ENCODE measurements around the gene STX4.

Gene STX4

GRCh38 chr16:30991052-30991451 lies 42.3 kb upstream of the STX4 start:
- DNase-seq: no peak
- no peaks in the 10 kb centered on the region for H3K27me3 ChIP-seq (replicated peaks; ENCODE audit: control insufficient read depth, insufficient read depth, low read length, poor library complexity, severe bottlenecking)
- no peaks in the 10 kb centered on the region for H3K9me3 ChIP-seq (ENCODE audit: control insufficient read depth, low read length)
- no peaks in the 10 kb centered on the region for H3K4me1 ChIP-seq (ENCODE audit: control insufficient read depth, insufficient read depth, low read length, poor library complexity, severe bottlenecking)
- no peaks in the 10 kb centered on the region for H3K36me3 ChIP-seq (ENCODE audit: control insufficient read depth, insufficient read depth, low read length)
- no peak overlapping the region for H3K4me3 ChIP-seq (ENCODE audit: insufficient read depth, low read depth, low read length, poor library complexity, severe bottlenecking)
- H3K27ac ChIP-seq (ENCODE audit: insufficient read depth, low read length, poor library complexity, severe bottlenecking): no peak overlapping the region

- H3K27ac ChIP-seq (ENCODE audit: insufficient read depth, low read length, poor library complexity, severe bottlenecking): no peak overlapping the region
- no peak overlapping the region for H3K4me3 ChIP-seq (ENCODE audit: insufficient read depth, low read depth, low read length, poor library complexity, severe bottlenecking)
- no peaks in the 10 kb centered on the region for H3K9me3 ChIP-seq (ENCODE audit: control insufficient read depth, low read length)
- H3K27me3 ChIP-seq (replicated peaks; ENCODE audit: control insufficient read depth, insufficient read depth, low read length, poor library complexity, severe bottlenecking): no peaks in the 10 kb centered on the region
- no peaks in the 10 kb centered on the region for H3K36me3 ChIP-seq (ENCODE audit: control insufficient read depth, insufficient read depth, low read length)
- DNase-seq: no peak
- peaks cover 6% of the 10 kb centered on the region for H3K4me1 ChIP-seq (ENCODE audit: control insufficient read depth, insufficient read depth, low read length, poor library complexity, severe bottlenecking)
These were observed 41.0 kb upstream of the STX4 start for GRCh38 chr16:30992276-30992780.

- Histone ChIP-seq H3K27me3 (replicated peaks; ENCODE audit: control insufficient read depth, insufficient read depth, low read length, poor library complexity, severe bottlenecking) (no peaks in the 10 kb centered on the region), H3K9me3 (ENCODE audit: control insufficient read depth, low read length) (no peaks in the 10 kb centered on the region), H3K4me3 (ENCODE audit: insufficient read depth, low read depth, low read length, poor library complexity, severe bottlenecking) (no peak overlapping the region), H3K4me1 (ENCODE audit: control insufficient read depth, insufficient read depth, low read length, poor library complexity, severe bottlenecking) (peaks cover 6% of the 10 kb centered on the region), H3K27ac (ENCODE audit: insufficient read depth, low read length, poor library complexity, severe bottlenecking) (no peak overlapping the region), H3K36me3 (ENCODE audit: control insufficient read depth, insufficient read depth, low read length) (no peaks in the 10 kb centered on the region)
- no peak for DNase-seq
These were observed 40.2 kb upstream of the STX4 start for GRCh38 chr16:30992931-30993816.

GRCh38 chr16:30995927-30996323 lies 37.4 kb upstream of the STX4 start:
- Histone ChIP-seq H3K4me1 (ENCODE audit: control insufficient read depth, insufficient read depth, low read length, poor library complexity, severe bottlenecking) (peaks cover 6% of the 10 kb centered on the region), H3K27ac (ENCODE audit: insufficient read depth, low read length, poor library complexity, severe bottlenecking) (no peak overlapping the region), H3K9me3 (ENCODE audit: control insufficient read depth, low read length) (no peaks in the 10 kb centered on the region), H3K4me3 (ENCODE audit: insufficient read depth, low read depth, low read length, poor library complexity, severe bottlenecking) (no peak overlapping the region), H3K27me3 (replicated peaks; ENCODE audit: control insufficient read depth, insufficient read depth, low read length, poor library complexity, severe bottlenecking) (no peaks in the 10 kb centered on the region), H3K36me3 (ENCODE audit: control insufficient read depth, insufficient read depth, low read length) (no peaks in the 10 kb centered on the region)
- no peak for DNase-seq

- Histone ChIP-seq H3K4me3 (ENCODE audit: insufficient read depth, low read depth, low read length, poor library complexity, severe bottlenecking) (peak overlapping the region; percentile 52), H3K9me3 (ENCODE audit: control insufficient read depth, low read length) (no peaks in the 10 kb centered on the region), H3K27me3 (replicated peaks; ENCODE audit: control insufficient read depth, insufficient read depth, low read length, poor library complexity, severe bottlenecking) (no peaks in the 10 kb centered on the region), H3K27ac (ENCODE audit: insufficient read depth, low read length, poor library complexity, severe bottlenecking) (no peak overlapping the region), H3K4me1 (ENCODE audit: control insufficient read depth, insufficient read depth, low read length, poor library complexity, severe bottlenecking) (peaks cover 6% of the 10 kb centered on the region), H3K36me3 (ENCODE audit: control insufficient read depth, insufficient read depth, low read length) (no peaks in the 10 kb centered on the region)
- DNase-seq: no peak
These were observed 36.9 kb upstream of the STX4 start for GRCh38 chr16:30996324-30996984.

- Histone ChIP-seq H3K27ac (ENCODE audit: insufficient read depth, low read length, poor library complexity, severe bottlenecking) (no peak overlapping the region), H3K4me3 (ENCODE audit: insufficient read depth, low read depth, low read length, poor library complexity, severe bottlenecking) (peak overlapping the region; percentile 52), H3K9me3 (ENCODE audit: control insufficient read depth, low read length) (no peaks in the 10 kb centered on the region), H3K27me3 (replicated peaks; ENCODE audit: control insufficient read depth, insufficient read depth, low read length, poor library complexity, severe bottlenecking) (no peaks in the 10 kb centered on the region), H3K4me1 (ENCODE audit: control insufficient read depth, insufficient read depth, low read length, poor library complexity, severe bottlenecking) (peaks cover 6% of the 10 kb centered on the region), H3K36me3 (ENCODE audit: control insufficient read depth, insufficient read depth, low read length) (no peaks in the 10 kb centered on the region)
- DNase-seq: peak; percentile 69 to 76 (median 75)
These were observed 36.2 kb upstream of the STX4 start for GRCh38 chr16:30996985-30997724.

GRCh38 chr16:30997725-30998711 lies 35.3 kb upstream of the STX4 start:
- H3K4me3 ChIP-seq (ENCODE audit: insufficient read depth, low read depth, low read length, poor library complexity, severe bottlenecking): peak overlapping the region; percentile 52
- no peak overlapping the region for H3K27ac ChIP-seq (ENCODE audit: insufficient read depth, low read length, poor library complexity, severe bottlenecking)

GRCh38 chr16:30998852-30999761 lies 34.3 kb upstream of the STX4 start:
- Histone ChIP-seq H3K4me3 (ENCODE audit: insufficient read depth, low read depth, low read length, poor library complexity, severe bottlenecking) (no peak overlapping the region), H3K4me1 (ENCODE audit: control insufficient read depth, insufficient read depth, low read length, poor library complexity, severe bottlenecking) (peaks cover 6% of the 10 kb centered on the region), H3K36me3 (ENCODE audit: control insufficient read depth, insufficient read depth, low read length) (no peaks in the 10 kb centered on the region), H3K9me3 (ENCODE audit: control insufficient read depth, low read length) (no peaks in the 10 kb centered on the region), H3K27ac (ENCODE audit: insufficient read depth, low read length, poor library complexity, severe bottlenecking) (no peak overlapping the region), H3K27me3 (replicated peaks; ENCODE audit: control insufficient read depth, insufficient read depth, low read length, poor library complexity, severe bottlenecking) (no peaks in the 10 kb centered on the region)
- no peak for DNase-seq

More at GRCh38 chr16:30997725-30998711, 35.3 kb upstream of the STX4 start:
- H3K4me1 ChIP-seq (ENCODE audit: control insufficient read depth, insufficient read depth, low read length, poor library complexity, severe bottlenecking): peaks cover 6% of the 10 kb centered on the region
- no peak for DNase-seq
- no peaks in the 10 kb centered on the region for H3K9me3 ChIP-seq (ENCODE audit: control insufficient read depth, low read length)
- no peaks in the 10 kb centered on the region for H3K36me3 ChIP-seq (ENCODE audit: control insufficient read depth, insufficient read depth, low read length)
- no peaks in the 10 kb centered on the region for H3K27me3 ChIP-seq (replicated peaks; ENCODE audit: control insufficient read depth, insufficient read depth, low read length, poor library complexity, severe bottlenecking)

Data from effector memory CD4-positive, alpha-beta T cell (primary cell).